Activated CD4-positive, alpha-beta T cell treated with anti-CD3 and anti-CD28 coated beads, Interleukin-2, amount 50 U/mL, for 4 hours (primary cell): ENCODE data around the gene TRMT61A.
A peak's percentile ranks its signal among the peaks of the same experiment; 100 is the strongest.
"Not testable (repeated sequence)": the region's sequence is repeated elsewhere in the genome, so short reads cannot be mapped to it uniquely, and the experiment has no call there.

Experiments
- DNase-seq, 2 experiments: peaks; one replicate each; pipeline ENCODE4 v3.0.0-alpha.2; 2020

TRMT61A gene

GRCh38 chr14:103509864-103510723 is 18.9 kb upstream of the TRMT61A start:
- DNase-seq: no peak

GRCh38 chr14:103510724-103511693 is 18.0 kb upstream of the TRMT61A start:
- no peak for DNase-seq

GRCh38 chr14:103512180-103512579 is 16.8 kb upstream of the TRMT61A start:
- DNase-seq: not testable (repeated sequence)

- DNase-seq: no peak
These were observed 16.0 kb upstream of the TRMT61A start for GRCh38 chr14:103512701-103513611.

GRCh38 chr14:103514596-103515421 is 14.2 kb upstream of the TRMT61A start:
- DNase-seq: no peak

GRCh38 chr14:103516426-103517173 is 12.4 kb upstream of the TRMT61A start:
- no peak for DNase-seq

- DNase-seq: no peak
These were observed 11.8 kb upstream of the TRMT61A start for GRCh38 chr14:103517174-103517566.

- no peak for DNase-seq
These were observed 11.1 kb upstream of the TRMT61A start for GRCh38 chr14:103517721-103518421.

GRCh38 chr14:103518422-103519042 is 10.5 kb upstream of the TRMT61A start:
- DNase-seq: peak; percentile 54 to 55

GRCh38 chr14:103519043-103519836 is 9.8 kb upstream of the TRMT61A start:
- DNase-seq: no peak

GRCh38 chr14:103519837-103520212 is 9.2 kb upstream of the TRMT61A start:
- no peak for DNase-seq

GRCh38 chr14:103520269-103520656 is 8.7 kb upstream of the TRMT61A start:
- no peak for DNase-seq

- DNase-seq: peak; percentile 57 to 63
These were observed 8.1 kb upstream of the TRMT61A start for GRCh38 chr14:103520657-103521437.

- DNase-seq: no peak
These were observed 7.5 kb upstream of the TRMT61A start for GRCh38 chr14:103521438-103521950.

GRCh38 chr14:103521951-103522563 is 6.9 kb upstream of the TRMT61A start:
- no peak for DNase-seq

GRCh38 chr14:103522649-103523574 is 6.1 kb upstream of the TRMT61A start, which contains the start of gene CKB:
Gene CKB, minus strand, starts transcription at chr14:103522830. Its CDS starts 337 bp downstream, at chr14:103522493.
- no peak for DNase-seq
